ENCODE measurements around the gene LPO.
A peak's percentile ranks its signal among the peaks of the same experiment; 100 is the strongest.

Gene LPO

GRCh38 chr17:58315750-58316149, 77.4 kb downstream of the LPO start:
- DNase-seq (ENCODE audit: low read depth in 4 of 4, low spot score in 1 of 4) = no peak

GRCh38 chr17:58316260-58316960, 78.0 kb downstream of the LPO start:
- DNase-seq (ENCODE audit: low read depth in 4 of 4, low spot score in 1 of 4) = no peak

GRCh38 chr17:58317421-58318064, 79.2 kb downstream of the LPO start:
- peak in 2 of 4 experiments; percentile 52 to 62 for DNase-seq (ENCODE audit: low read depth in 4 of 4, low spot score in 1 of 4)

GRCh38 chr17:58318065-58318481, 79.7 kb downstream of the LPO start:
- DNase-seq (ENCODE audit: low read depth in 4 of 4, low spot score in 1 of 4) = no peak

All from stimulated activated CD4-positive, alpha-beta T cell treated with anti-CD3 and anti-CD28 coated beads, Interleukin-1b, Interleukin-23, amount 100 ng/mL, for 24 hours (primary cell).